Forelimb muscle (tissue), 1 donor: ENCODE results near the gene GNB5. TPM values are rescaled to one million over a fixed set of nuclear protein-coding genes. Genes with fewer than 3 reads are reported as not detected.

Source experiments
- DNase-seq: peaks from one replicate; pipeline ENCODE4 v3.0.0-alpha.2; 2013; ENCODE audit warnings: low read depth
- polyA plus RNA-seq: library from polyadenylated mRNA; unstranded; fragments of 120-200 nt; gene quantifications from one replicate; pipeline ENCODE4 v1.2.1, GENCODE V29; 2013; ENCODE audit not compliant: insufficient read length

GNB5 gene
- polyA plus RNA-seq, 1 donor, result 5.5 TPM

DNA sequence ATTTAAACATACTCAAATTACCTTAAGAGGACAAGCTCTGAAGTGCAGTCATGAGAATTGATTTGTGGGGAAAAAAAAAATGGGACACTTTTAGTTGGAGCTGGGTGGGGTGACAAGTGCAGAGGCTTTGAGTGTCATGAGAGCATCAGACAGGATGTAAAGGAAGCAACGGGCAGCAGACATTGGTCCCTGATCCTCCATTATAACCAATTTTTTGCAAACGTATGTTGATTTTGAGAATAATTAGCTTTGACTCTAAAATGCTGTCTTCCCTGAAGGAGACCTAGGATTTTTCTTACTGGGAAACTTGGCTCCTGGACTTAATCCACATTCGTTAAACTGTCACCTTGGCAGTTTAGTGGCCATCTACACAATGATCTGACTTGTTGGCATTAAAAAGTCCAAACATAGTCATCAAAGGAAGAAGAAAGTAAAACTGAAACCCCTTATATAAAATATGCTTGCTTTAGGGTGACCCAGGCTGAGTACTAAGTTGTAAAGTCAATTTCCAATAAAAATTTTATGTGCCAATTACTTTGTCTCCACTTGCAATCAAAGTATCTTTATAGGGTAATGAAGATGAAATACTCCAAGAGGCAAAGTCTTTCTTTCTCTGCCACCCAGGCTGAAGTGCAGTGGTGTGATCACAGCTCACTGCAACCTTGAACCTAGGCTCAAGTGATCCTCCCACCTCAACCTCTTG lies 124.2 kb downstream of the GNB5 start:
- no peak for DNase-seq

Other genes with a start within 250 kb of the GNB5 start
- 18.6 TPM for gene LEO1, start 219.6 kb downstream of the GNB5 start, polyA plus RNA-seq
- gene MAPK6, start 172.2 kb downstream of the GNB5 start, polyA plus RNA-seq, result 26.4 TPM
- gene BCL2L10, start 78.6 kb downstream of the GNB5 start, polyA plus RNA-seq, result 0.11 TPM
- gene MYO5C, start 104.4 kb upstream of the GNB5 start, polyA plus RNA-seq, result 8.5 TPM